Kidney epithelial cell (primary cell): Measurements from ENCODE around the gene SLC38A9. TPM values are rescaled to one million over a fixed set of nuclear protein-coding genes. Genes with fewer than 3 reads are reported as not detected.

Source experiments
- DNase-seq: peaks from one replicate; pipeline ENCODE4 v3.0.0-alpha.2; 2010; ENCODE audit warnings: low read depth
- H3K27me3 ChIP-seq: 2 replicates; pipeline ENCODE4 v1.6.0; 2011; ENCODE audit warnings: low read length; ENCODE audit not compliant: control insufficient read depth, insufficient read depth
- H3K36me3 ChIP-seq: 2 replicates; pipeline ENCODE4 v1.5.1; 2011; ENCODE audit warnings: low read length; ENCODE audit not compliant: control insufficient read depth, insufficient read depth
- H3K4me3 ChIP-seq: 2 replicates; pipeline ENCODE4 v1.5.1; 2011; ENCODE audit warnings: low read depth, mild to moderate bottlenecking, control low read depth, low read length
- CTCF ChIP-seq: IDR thresholded peaks from 2 replicates; pipeline ENCODE4 v1.5.1; 2011; ENCODE audit warnings: mild to moderate bottlenecking, moderate library complexity, low read length, control low read depth, inconsistent platforms; ENCODE audit not compliant: insufficient read depth, poor library complexity, severe bottlenecking
- total RNA-seq: library from RNA; depleted of rRNA; stranded (reverse); fragments of >200 nt; gene quantifications from 2 replicates; pipeline ENCODE4 v1.2.3, GENCODE V29; 2015

Gene SLC38A9
- total RNA-seq, 1 donor from 2014 or later: 21.5 TPM

DNA sequence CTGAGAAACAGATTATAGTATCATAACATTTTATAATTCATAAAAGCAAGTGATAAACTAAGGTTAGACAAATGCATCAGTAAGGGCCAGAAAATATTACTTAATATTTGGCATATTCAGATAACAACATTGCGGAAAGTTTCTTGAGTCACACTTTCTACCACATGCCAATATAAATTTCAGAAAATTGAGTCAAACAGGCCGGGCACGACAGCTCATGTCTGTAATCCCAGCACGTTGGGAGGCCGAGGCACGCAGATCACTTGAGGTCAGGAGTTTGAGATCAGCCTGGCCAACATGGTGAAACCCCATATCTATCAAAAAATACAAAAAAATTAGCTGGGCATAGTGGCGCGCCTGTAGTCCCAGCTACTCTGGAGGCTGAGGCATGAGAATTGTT is 47.1 kb downstream of the SLC38A9 start:
- no peaks in the 10 kb centered on the region for H3K36me3 ChIP-seq
- H3K27me3 ChIP-seq: no peaks in the 10 kb centered on the region
- TF ChIP-seq CTCF: no peak
- DNase-seq: no peak
- H3K4me3 ChIP-seq: no peak overlapping the region

GRCh38 chr5:55657443-55657842 is 54.7 kb downstream of the SLC38A9 start:
- TF ChIP-seq CTCF: no peak
- DNase-seq: no peak
- H3K4me3 ChIP-seq: no peak overlapping the region
- H3K27me3 ChIP-seq: no peaks in the 10 kb centered on the region
- no peaks in the 10 kb centered on the region for H3K36me3 ChIP-seq

- Histone ChIP-seq H3K27me3 (no peaks in the 10 kb centered on the region), H3K4me3 (no peak overlapping the region), H3K36me3 (no peaks in the 10 kb centered on the region)
- DNase-seq: no peak
- TF ChIP-seq CTCF: no peak
These were observed 61.7 kb downstream of the SLC38A9 start for GRCh38 chr5:55650386-55650785.

DNA sequence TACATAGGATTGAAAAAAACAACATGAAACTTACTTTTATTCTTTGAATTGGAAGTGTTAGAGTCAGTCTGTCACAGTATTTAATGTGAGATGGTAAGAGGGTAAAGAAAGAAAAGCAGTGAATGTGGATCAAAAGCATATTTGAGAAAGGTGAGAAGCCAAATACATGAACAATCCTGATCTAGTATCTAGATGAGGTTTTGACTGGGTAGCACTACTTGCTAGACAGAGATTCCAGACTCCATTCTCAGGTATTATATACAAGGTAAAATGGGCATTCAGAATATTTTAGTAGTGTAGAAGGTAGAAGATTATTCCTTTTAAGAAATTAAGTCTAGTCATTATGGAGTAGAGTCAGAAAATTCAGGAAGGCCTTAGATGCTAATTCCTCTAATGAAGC is 62.2 kb downstream of the SLC38A9 start:
- no peaks in the 10 kb centered on the region for H3K36me3 ChIP-seq
- H3K27me3 ChIP-seq: no peaks in the 10 kb centered on the region
- no peak overlapping the region for H3K4me3 ChIP-seq
- no peak for DNase-seq
- no peak for TF ChIP-seq CTCF

- no peak for TF ChIP-seq CTCF
- H3K27me3 ChIP-seq: no peaks in the 10 kb centered on the region
- no peak for DNase-seq
- H3K4me3 ChIP-seq: no peak overlapping the region
- no peaks in the 10 kb centered on the region for H3K36me3 ChIP-seq
These were observed 66.8 kb downstream of the SLC38A9 start for GRCh38 chr5:55645304-55645703.

DNA sequence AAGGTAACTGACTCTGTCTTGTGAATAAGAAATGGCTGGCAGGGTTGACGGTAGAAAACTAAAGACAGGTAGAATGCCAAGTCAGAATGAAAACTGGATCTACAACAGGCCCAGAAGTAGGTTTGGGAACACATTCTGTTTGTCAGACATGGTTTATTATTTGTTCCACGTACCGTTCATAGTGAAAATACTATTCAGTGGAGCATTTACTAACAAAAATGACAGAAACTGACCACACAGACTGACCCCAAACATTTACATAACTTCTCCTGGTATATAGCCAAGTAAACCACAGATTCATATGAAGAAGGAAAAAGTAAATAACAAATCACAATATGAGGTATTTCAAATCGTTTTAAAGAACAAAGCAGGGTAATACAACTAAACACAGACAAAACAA is 73.7 kb downstream of the SLC38A9 start:
- DNase-seq: no peak
- H3K4me3 ChIP-seq: no peak overlapping the region
- H3K27me3 ChIP-seq: no peaks in the 10 kb centered on the region
- no peak for TF ChIP-seq CTCF
- H3K36me3 ChIP-seq: no peaks in the 10 kb centered on the region
